Measurements from ENCODE around the gene XIRP1. TPM values are rescaled to one million over a fixed set of nuclear protein-coding genes. Genes with fewer than 3 reads are reported as not detected.
"Not testable (repeated sequence)": the region's sequence is repeated elsewhere in the genome, so short reads cannot be mapped to it uniquely, and the experiment has no call there.

The XIRP1 gene
- total RNA-seq, 4 donors from 2014 or later, result not detected

DNA sequence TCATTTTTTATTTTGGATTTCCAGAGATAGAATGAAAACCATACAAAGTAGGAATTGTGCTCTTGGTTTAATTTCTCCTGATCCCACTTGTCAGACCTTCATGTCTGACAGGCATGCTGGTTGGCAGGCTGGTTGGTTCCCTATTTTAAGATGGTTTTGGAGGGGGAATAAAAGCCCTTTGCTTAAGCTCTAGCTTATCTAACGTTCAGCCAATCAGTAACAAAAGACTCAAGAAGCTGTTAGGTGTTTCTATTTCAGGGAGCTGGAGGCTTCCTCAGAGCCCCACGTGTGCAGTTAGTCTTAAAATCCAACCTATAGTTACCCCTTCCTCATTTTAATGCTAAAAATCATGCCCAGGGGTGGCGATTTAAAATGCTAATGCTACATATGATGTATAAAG, 40.5 kb upstream of the XIRP1 start:
- no peaks in the 10 kb centered on the region for H3K27me3 ChIP-seq
- H3K27ac ChIP-seq, result no peak overlapping the region
- TF ChIP-seq, protein P1, sequence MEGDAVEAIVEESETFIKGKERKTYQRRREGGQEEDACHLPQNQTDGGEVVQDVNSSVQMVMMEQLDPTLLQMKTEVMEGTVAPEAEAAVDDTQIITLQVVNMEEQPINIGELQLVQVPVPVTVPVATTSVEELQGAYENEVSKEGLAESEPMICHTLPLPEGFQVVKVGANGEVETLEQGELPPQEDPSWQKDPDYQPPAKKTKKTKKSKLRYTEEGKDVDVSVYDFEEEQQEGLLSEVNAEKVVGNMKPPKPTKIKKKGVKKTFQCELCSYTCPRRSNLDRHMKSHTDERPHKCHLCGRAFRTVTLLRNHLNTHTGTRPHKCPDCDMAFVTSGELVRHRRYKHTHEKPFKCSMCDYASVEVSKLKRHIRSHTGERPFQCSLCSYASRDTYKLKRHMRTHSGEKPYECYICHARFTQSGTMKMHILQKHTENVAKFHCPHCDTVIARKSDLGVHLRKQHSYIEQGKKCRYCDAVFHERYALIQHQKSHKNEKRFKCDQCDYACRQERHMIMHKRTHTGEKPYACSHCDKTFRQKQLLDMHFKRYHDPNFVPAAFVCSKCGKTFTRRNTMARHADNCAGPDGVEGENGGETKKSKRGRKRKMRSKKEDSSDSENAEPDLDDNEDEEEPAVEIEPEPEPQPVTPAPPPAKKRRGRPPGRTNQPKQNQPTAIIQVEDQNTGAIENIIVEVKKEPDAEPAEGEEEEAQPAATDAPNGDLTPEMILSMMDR (IDR thresholded peaks at IDR 0.05), result no peak
- no peak for TF ChIP-seq POLR2A (IDR thresholded peaks at IDR 0.05)
- WGBS, 2 donors, result 40 to 43% methylated on average over 3 of the region's 3 CpGs
- intact Hi-C loops (cut with DNase I), result no loop called here
- no peaks in the 10 kb centered on the region for H3K36me3 ChIP-seq
- H3K4me1 ChIP-seq, result no peaks in the 10 kb centered on the region
- H3K4me3 ChIP-seq (replicated peaks in 1 of 3), result no peak overlapping the region
- H3K9me3 ChIP-seq, result no peaks in the 10 kb centered on the region
- no peak for DNase-seq

DNA sequence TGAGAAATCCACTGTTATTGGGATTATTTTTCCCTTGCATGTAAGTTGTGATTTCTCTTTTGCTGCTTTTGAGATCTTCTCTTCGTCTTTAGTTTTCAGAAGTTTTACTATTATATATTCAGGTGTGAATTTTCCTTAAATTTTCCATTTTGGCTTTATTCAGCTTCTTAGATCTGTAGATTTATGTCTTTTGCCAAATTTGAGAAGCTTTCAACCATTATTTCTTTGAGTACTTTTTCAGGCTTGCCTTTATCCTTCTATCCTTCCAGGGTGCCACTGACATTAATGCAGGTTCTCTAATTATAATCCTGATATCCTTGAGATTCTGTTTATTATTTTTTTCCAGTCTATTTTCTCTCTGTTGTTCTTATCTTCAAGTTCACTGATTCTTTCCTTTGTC, 38.1 kb upstream of the XIRP1 start:
- H3K4me1 ChIP-seq, result no peaks in the 10 kb centered on the region
- WGBS, 2 donors, result 88 to 90% methylated on average over 1 of the region's 1 CpG
- no peaks in the 10 kb centered on the region for H3K9me3 ChIP-seq

DNA sequence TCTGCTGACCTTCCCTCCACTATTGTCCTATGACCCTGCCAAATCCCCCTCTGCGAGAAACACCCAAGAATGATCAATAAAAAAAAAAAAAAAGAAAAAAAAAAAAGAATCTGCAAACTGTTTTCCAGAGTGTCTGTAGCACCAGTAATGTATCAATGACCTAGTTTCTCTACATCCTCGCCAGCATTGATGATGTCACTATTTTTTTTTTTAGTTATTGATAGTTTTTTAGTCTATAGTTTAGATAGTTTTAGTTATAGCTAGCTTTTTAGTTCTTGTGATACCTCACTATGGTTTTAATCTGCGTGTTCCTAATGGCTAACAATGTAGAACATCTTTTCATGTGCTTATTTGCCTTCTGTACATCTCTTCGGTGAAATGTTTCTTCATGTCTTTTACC, 36.1 kb upstream of the XIRP1 start:
- no peak overlapping the region for H3K4me3 ChIP-seq (replicated peaks in 1 of 3)
- H3K36me3 ChIP-seq, result no peaks in the 10 kb centered on the region
- no peaks in the 10 kb centered on the region for H3K9me3 ChIP-seq
- DNase-seq, result no peak
- no peaks in the 10 kb centered on the region for H3K27me3 ChIP-seq
- intact Hi-C loops (cut with DNase I), result no loop called here
- no peak overlapping the region for H3K27ac ChIP-seq
- WGBS, 2 donors, result 76 to 81% methylated on average over 4 of the region's 4 CpGs
- no peaks in the 10 kb centered on the region for H3K4me1 ChIP-seq
- TF ChIP-seq POLR2A (IDR thresholded peaks at IDR 0.05), result no peak
- TF ChIP-seq, protein P1 (IDR thresholded peaks at IDR 0.05), result no peak

More for the DNA sequence above, 38.1 kb upstream of the XIRP1 start:
- Histone ChIP-seq H3K27me3 (no peaks in the 10 kb centered on the region), H3K4me3 (replicated peaks in 1 of 3) (no peak overlapping the region), H3K27ac (no peak overlapping the region), H3K36me3 (no peaks in the 10 kb centered on the region)
- TF ChIP-seq, protein P1 (IDR thresholded peaks at IDR 0.05), result no peak
- TF ChIP-seq POLR2A (IDR thresholded peaks at IDR 0.05), result no peak
- DNase-seq, result no peak
- intact Hi-C loops (cut with DNase I), result no loop called here

DNA sequence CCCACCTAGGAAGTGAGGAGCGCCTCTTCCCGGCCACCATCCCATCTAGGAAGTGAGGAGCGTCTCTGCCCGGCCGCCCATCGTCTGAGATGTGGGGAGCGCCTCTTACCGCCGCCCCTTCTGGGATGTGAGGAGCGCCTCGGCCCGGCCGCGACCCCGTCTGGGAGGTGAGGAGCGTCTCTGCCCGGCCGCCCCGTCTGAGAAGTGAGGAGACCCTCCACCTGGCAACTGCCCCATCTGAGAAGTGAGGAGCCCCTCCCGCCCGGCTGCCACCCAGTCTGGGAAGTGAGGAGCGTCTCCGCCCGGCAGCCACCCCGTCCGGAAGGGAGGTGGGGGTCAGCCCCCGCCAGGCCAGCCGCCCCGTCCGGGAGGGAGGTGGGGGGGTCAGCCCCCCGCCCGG, 35.2 kb upstream of the XIRP1 start:
- DNase-seq; H3K9me3 ChIP-seq; H3K4me1 ChIP-seq; H3K36me3 ChIP-seq; H3K27me3 ChIP-seq; H3K27ac ChIP-seq; H3K4me3 ChIP-seq (replicated peaks in 1 of 3); intact Hi-C loops (cut with DNase I): not testable (repeated sequence)
- 96 to 97% methylated on average over 17 to 18 of the region's 32 CpGs for WGBS, 2 donors

DNA sequence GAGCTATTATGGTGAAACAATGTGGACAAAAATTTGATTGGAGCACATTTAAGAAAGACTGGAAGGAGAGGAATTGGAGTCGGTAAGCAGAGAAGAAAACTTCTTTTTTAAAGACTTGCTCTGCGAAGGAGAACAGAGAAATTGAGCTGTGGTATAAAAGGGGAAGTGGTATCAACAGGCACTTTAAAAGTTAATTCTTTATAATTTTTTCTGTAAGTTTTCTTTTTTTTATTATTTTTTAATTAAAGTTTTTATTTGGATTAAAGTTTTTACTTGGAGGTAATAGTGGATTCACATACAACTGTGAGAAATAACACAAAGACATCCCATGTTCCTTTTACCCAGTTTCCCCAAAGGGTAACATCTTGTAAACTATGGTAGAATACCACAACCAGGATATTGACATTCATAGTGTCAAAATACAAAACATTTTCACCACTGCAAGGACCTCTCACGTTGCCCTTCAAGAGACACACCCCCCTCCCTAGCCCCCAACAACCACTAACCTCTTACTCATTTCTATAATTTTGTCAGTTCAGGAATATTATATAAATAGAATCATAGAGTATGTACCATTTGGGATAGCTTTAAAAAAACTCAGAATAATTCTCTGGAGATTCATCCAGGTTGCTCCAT, 33.8 kb upstream of the XIRP1 start:
- no peak overlapping the region for H3K4me3 ChIP-seq (replicated peaks in 1 of 3)
- no peaks in the 10 kb centered on the region for H3K27me3 ChIP-seq
- intact Hi-C loops (cut with DNase I), result no loop called here
- no peak for TF ChIP-seq POLR2A (IDR thresholded peaks at IDR 0.05)
- TF ChIP-seq, protein P1 (IDR thresholded peaks at IDR 0.05), result no peak
- no peaks in the 10 kb centered on the region for H3K36me3 ChIP-seq
- no peak overlapping the region for H3K27ac ChIP-seq
- DNase-seq, result no peak
- H3K9me3 ChIP-seq, result no peaks in the 10 kb centered on the region
- WGBS, 2 donors, result 72 to 75% methylated on average over 3 of the region's 3 CpGs
- no peaks in the 10 kb centered on the region for H3K4me1 ChIP-seq

Measured in thyroid gland (tissue), 4 donors.